OCI-LY3 (cell line): ENCODE results near the gene ESPL1.

ENCODE experiments used
- EZH2phosphoT487 ChIP-seq: fragments of 200-600 bp; shearing (Covaris generic); IDR thresholded peaks from 2 replicates; pipeline ENCODE4 v1.6.1; 2018; ENCODE audit warnings: antibody characterized with exemption, mixed run types, low read depth
- TF ChIP-seq, protein P1 (sequence below): fragments of 200-600, 300-600 bp; sonication (generic); IDR thresholded peaks from 2 replicates; pipeline ENCODE4 v1.5.1; 2014; ENCODE audit warnings: antibody characterized with exemption, low read length, low read depth

DNA sequence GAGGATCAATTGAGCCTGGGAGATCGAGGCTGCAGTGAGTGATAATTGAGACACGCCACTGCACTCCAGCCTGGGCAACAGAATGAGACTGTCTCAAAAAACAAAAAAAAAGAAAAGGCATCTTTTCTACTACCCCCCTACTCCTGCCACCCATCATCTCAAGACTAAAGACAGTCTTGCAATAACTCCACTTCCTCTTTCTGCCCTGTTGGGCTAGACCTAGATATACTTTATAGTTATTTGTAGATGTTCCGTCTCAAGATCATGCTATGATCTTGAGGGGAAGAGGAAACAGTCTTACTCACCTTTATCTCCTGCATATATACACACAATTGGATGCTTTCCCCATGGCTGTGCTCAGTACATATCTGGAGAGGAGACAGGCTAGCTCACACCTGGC is 12.1 kb upstream of the ESPL1 start:
- TF ChIP-seq, protein P1, sequence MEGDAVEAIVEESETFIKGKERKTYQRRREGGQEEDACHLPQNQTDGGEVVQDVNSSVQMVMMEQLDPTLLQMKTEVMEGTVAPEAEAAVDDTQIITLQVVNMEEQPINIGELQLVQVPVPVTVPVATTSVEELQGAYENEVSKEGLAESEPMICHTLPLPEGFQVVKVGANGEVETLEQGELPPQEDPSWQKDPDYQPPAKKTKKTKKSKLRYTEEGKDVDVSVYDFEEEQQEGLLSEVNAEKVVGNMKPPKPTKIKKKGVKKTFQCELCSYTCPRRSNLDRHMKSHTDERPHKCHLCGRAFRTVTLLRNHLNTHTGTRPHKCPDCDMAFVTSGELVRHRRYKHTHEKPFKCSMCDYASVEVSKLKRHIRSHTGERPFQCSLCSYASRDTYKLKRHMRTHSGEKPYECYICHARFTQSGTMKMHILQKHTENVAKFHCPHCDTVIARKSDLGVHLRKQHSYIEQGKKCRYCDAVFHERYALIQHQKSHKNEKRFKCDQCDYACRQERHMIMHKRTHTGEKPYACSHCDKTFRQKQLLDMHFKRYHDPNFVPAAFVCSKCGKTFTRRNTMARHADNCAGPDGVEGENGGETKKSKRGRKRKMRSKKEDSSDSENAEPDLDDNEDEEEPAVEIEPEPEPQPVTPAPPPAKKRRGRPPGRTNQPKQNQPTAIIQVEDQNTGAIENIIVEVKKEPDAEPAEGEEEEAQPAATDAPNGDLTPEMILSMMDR: no peak
- no peak for TF ChIP-seq EZH2phosphoT487
